Body of pancreas (tissue), 4 donors: ENCODE results near the gene CTSZ.

Experiments used
- CTCF ChIP-seq, 7 experiments: fragments of 450-650 bp in 4 of 7; fragments of 200-600 bp in 3 of 7; sonication (generic) in 3 of 7; IDR thresholded peaks; one replicate each; pipeline ENCODE4 v1.5.1; 2016 to 2019; ENCODE audit warnings: antibody characterized with exemption in 7 of 7
- POLR2A ChIP-seq, 3 donors: fragments of 450-650 bp; IDR thresholded peaks; one replicate each; pipeline ENCODE4 v1.6.1; 2016; ENCODE audit warnings: antibody characterized with exemption in 3 of 3, mild to moderate bottlenecking in 2 of 3

- TF ChIP-seq CTCF (IDR thresholded peaks at IDR 0.05) (no peak), POLR2A (IDR thresholded peaks at IDR 0.05) (no peak)
These were observed 36.9 kb downstream of the CTSZ start for GRCh38 chr20:58970146-58970545.
